Stomach smooth muscle (tissue), 2 donors: ENCODE results near the gene LNX1.

ENCODE experiments used
- H3K27ac ChIP-seq: one replicate; pipeline ENCODE4 v1.7.0; 2013; ENCODE audit warnings: mild to moderate bottlenecking, low read length, inconsistent platforms
- H3K27me3 ChIP-seq, 2 donors: one replicate each; pipeline ENCODE4 v1.7.0; 2013; ENCODE audit warnings: low read length in 2 of 2; ENCODE audit not compliant: insufficient read depth in 2 of 2, control insufficient read depth in 1 of 2
- H3K36me3 ChIP-seq, 2 donors: one replicate each; pipeline ENCODE4 v1.7.0; 2013; ENCODE audit warnings: low read length in 2 of 2; ENCODE audit not compliant: control insufficient read depth in 2 of 2, insufficient read depth in 2 of 2
- H3K4me1 ChIP-seq: one replicate; pipeline ENCODE4 v1.7.0; 2013; ENCODE audit warnings: low read length; ENCODE audit not compliant: control insufficient read depth, insufficient read depth
- H3K4me3 ChIP-seq, 2 donors: one replicate each; pipeline ENCODE4 v1.7.0; 2013; ENCODE audit warnings: low read length in 2 of 2
- H3K9ac ChIP-seq, 2 donors: one replicate each; pipeline ENCODE4 v1.7.0; 2013; ENCODE audit warnings: low read length in 2 of 2, mild to moderate bottlenecking in 1 of 2
- H3K9me3 ChIP-seq, 2 donors: one replicate each; pipeline ENCODE4 v1.7.0; 2013; ENCODE audit warnings: low read length in 2 of 2; ENCODE audit not compliant: control insufficient read depth in 2 of 2
- donor health status: healthy.
- donor health status: Pancreatic carcinoma.

Gene LNX1

GRCh38 chr4:53620956-53621355, 29.7 kb upstream of the LNX1 start:
- Histone ChIP-seq H3K4me3 (no peak overlapping the region), H3K4me1 (no peaks in the 10 kb centered on the region), H3K9me3 (no peaks in the 10 kb centered on the region)

GRCh38 chr4:53619431-53619830, 28.1 kb upstream of the LNX1 start:
- H3K9me3 ChIP-seq = no peaks in the 10 kb centered on the region
- H3K27me3 ChIP-seq = no peaks in the 10 kb centered on the region
- no peak overlapping the region for H3K27ac ChIP-seq
- no peaks in the 10 kb centered on the region for H3K4me1 ChIP-seq
- no peak overlapping the region for H3K9ac ChIP-seq
- no peak overlapping the region for H3K4me3 ChIP-seq
- no peaks in the 10 kb centered on the region for H3K36me3 ChIP-seq

More at GRCh38 chr4:53620956-53621355, 29.7 kb upstream of the LNX1 start:
- H3K27me3 ChIP-seq = no peaks in the 10 kb centered on the region
- H3K27ac ChIP-seq = no peak overlapping the region
- no peak overlapping the region for H3K9ac ChIP-seq
- H3K36me3 ChIP-seq = no peaks in the 10 kb centered on the region

GRCh38 chr4:53618321-53618720, 27.0 kb upstream of the LNX1 start:
- H3K36me3 ChIP-seq = no peaks in the 10 kb centered on the region
- no peak overlapping the region for H3K27ac ChIP-seq
- no peak overlapping the region for H3K9ac ChIP-seq
- no peaks in the 10 kb centered on the region for H3K4me1 ChIP-seq
- no peaks in the 10 kb centered on the region for H3K27me3 ChIP-seq
- H3K9me3 ChIP-seq = no peaks in the 10 kb centered on the region
- H3K4me3 ChIP-seq = no peak overlapping the region

- H3K4me3 ChIP-seq = no peak overlapping the region
- no peaks in the 10 kb centered on the region for H3K9me3 ChIP-seq
- no peaks in the 10 kb centered on the region for H3K4me1 ChIP-seq
- no peak overlapping the region for H3K9ac ChIP-seq
- no peaks in the 10 kb centered on the region for H3K27me3 ChIP-seq
- no peaks in the 10 kb centered on the region for H3K36me3 ChIP-seq
- no peak overlapping the region for H3K27ac ChIP-seq
Measured at GRCh38 chr4:53617101-53617680, 25.9 kb upstream of the LNX1 start.

- Histone ChIP-seq H3K27ac (no peak overlapping the region), H3K36me3 (no peaks in the 10 kb centered on the region)
Measured at GRCh38 chr4:53616219-53616618, 24.9 kb upstream of the LNX1 start.

GRCh38 chr4:53614591-53614990, 23.3 kb upstream of the LNX1 start:
- H3K9me3 ChIP-seq = no peaks in the 10 kb centered on the region
- H3K4me1 ChIP-seq = no peaks in the 10 kb centered on the region
- H3K27ac ChIP-seq = no peak overlapping the region
- H3K9ac ChIP-seq = no peak overlapping the region
- H3K36me3 ChIP-seq = no peaks in the 10 kb centered on the region
- H3K27me3 ChIP-seq = no peaks in the 10 kb centered on the region
- H3K4me3 ChIP-seq = no peak overlapping the region

More at GRCh38 chr4:53616219-53616618, 24.9 kb upstream of the LNX1 start:
- Histone ChIP-seq H3K4me1 (no peaks in the 10 kb centered on the region), H3K4me3 (no peak overlapping the region), H3K27me3 (no peaks in the 10 kb centered on the region), H3K9ac (no peak overlapping the region), H3K9me3 (no peaks in the 10 kb centered on the region)

GRCh38 chr4:53613428-53613827, 22.1 kb upstream of the LNX1 start:
- Histone ChIP-seq H3K4me3 (no peak overlapping the region), H3K9me3 (no peaks in the 10 kb centered on the region), H3K4me1 (no peaks in the 10 kb centered on the region), H3K9ac (no peak overlapping the region), H3K27me3 (no peaks in the 10 kb centered on the region), H3K36me3 (no peaks in the 10 kb centered on the region), H3K27ac (no peak overlapping the region)

GRCh38 chr4:53608649-53609048, 17.4 kb upstream of the LNX1 start:
- H3K4me3 ChIP-seq = no peak overlapping the region
- no peaks in the 10 kb centered on the region for H3K27me3 ChIP-seq
- H3K36me3 ChIP-seq = no peaks in the 10 kb centered on the region
- no peak overlapping the region for H3K27ac ChIP-seq
- H3K4me1 ChIP-seq = no peaks in the 10 kb centered on the region
- no peak overlapping the region for H3K9ac ChIP-seq
- H3K9me3 ChIP-seq = no peaks in the 10 kb centered on the region

GRCh38 chr4:53608242-53608641, 17.0 kb upstream of the LNX1 start:
- H3K27me3 ChIP-seq = no peaks in the 10 kb centered on the region
- H3K9me3 ChIP-seq = no peaks in the 10 kb centered on the region
- H3K4me1 ChIP-seq = no peaks in the 10 kb centered on the region
- H3K4me3 ChIP-seq = no peak overlapping the region
- H3K27ac ChIP-seq = no peak overlapping the region
- H3K9ac ChIP-seq = no peak overlapping the region
- no peaks in the 10 kb centered on the region for H3K36me3 ChIP-seq

GRCh38 chr4:53605783-53606182, 14.5 kb upstream of the LNX1 start:
- Histone ChIP-seq H3K9ac (no peak overlapping the region), H3K9me3 (no peaks in the 10 kb centered on the region), H3K4me1 (no peaks in the 10 kb centered on the region), H3K4me3 (no peak overlapping the region), H3K27me3 (peaks cover 0 to 2% of the 10 kb centered on the region in 2 donors), H3K36me3 (no peaks in the 10 kb centered on the region), H3K27ac (no peak overlapping the region)

GRCh38 chr4:53602390-53602789, 11.1 kb upstream of the LNX1 start:
- Histone ChIP-seq H3K36me3 (no peaks in the 10 kb centered on the region), H3K9me3 (no peaks in the 10 kb centered on the region), H3K27me3 (peaks cover 0 to 2% of the 10 kb centered on the region in 2 donors), H3K9ac (no peak overlapping the region), H3K4me1 (no peaks in the 10 kb centered on the region), H3K27ac (no peak overlapping the region), H3K4me3 (no peak overlapping the region)
